HG03571 (cell line): ENCODE measurements around the gene ADAT2.
A peak's percentile ranks its signal among the peaks of the same experiment; 100 is the strongest.
"Not testable (repeated sequence)": the region's sequence is repeated elsewhere in the genome, so short reads cannot be mapped to it uniquely, and the experiment has no call there.

Source experiments
- ATAC-seq: cut with Tn5 transposase; IDR thresholded peaks from one replicate; pipeline ENCODE4 v1.9.1; 2021; ENCODE audit not compliant: unreplicated experiment

The ADAT2 gene

GRCh38 chr6:143450453-143451371 is at the start of gene ADAT2, which contains the start of gene PEX3:
Gene ADAT2 (minus strand): TSS chr6:143450695. CDS start chr6:143450658, 37 bp downstream.
Gene PEX3 (plus strand): TSS chr6:143450805. CDS start chr6:143451043, 238 bp downstream.
- peak; percentile 98 for ATAC-seq

GRCh38 chr6:143498428-143498827 is 47.9 kb upstream of the ADAT2 start:
- ATAC-seq, result no peak

DNA sequence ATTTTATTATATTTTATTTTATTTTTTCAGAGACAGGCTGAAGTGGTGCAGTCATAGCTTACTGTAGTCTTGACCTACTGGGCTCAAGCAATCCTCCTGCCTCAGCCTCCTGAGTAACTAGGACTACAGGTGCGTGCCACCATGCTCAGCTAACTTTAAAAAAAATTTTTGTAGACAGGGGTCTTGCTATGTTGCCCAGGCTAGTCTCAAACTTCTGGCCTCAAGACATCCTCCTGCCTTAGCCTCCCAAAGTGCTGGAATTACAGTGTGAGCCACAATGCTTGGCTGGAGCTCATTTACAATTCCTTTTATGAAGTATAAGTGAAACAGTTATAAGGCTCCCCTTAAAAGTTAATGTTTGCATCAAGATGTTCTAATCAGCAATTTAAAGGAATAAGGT is 46.5 kb upstream of the ADAT2 start:
- ATAC-seq, result no peak

DNA sequence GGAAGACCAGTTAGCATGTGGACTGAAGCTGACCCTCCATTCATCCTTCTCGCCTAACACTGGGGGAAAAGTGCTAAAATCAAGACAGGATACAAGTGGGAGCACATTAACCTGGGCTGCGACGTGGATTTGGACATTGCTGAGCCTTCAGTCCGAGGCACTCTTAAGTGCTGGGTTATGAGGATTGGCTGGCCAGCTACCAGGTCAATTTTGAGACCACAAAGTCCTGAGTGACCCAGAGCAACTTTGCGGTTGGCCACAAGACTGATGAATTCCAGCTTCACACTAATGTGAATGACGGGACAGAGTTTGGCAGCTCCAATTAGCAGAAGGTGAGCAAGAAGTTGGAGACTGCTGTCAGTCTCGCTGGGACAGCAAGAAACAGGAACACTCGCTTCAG is 40.3 kb upstream of the ADAT2 start:
- ATAC-seq, result no peak

- ATAC-seq, result no peak
Measured at GRCh38 chr6:143490244-143490643, 39.7 kb upstream of the ADAT2 start.

DNA sequence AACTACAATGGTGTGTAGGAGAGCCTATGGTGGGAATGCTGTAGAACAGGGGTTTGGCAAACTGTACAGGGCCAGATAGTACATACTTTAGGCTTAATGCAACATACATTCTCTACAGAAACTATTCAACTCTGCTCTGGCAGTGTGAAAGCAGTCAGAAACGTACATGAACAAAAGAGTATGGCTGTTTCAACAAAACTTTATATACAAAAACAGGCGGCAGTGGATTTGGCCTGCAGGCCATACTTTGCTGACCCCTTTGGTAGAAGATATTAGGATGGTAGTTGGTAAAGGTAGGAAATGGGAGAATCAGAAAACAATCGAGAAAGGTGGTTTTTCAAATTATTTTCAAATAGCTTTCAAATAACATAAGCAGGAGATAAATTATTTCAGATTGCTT is 36.3 kb upstream of the ADAT2 start:
- no peak for ATAC-seq

- ATAC-seq, result no peak
Measured at GRCh38 chr6:143485967-143486366, 35.5 kb upstream of the ADAT2 start.

DNA sequence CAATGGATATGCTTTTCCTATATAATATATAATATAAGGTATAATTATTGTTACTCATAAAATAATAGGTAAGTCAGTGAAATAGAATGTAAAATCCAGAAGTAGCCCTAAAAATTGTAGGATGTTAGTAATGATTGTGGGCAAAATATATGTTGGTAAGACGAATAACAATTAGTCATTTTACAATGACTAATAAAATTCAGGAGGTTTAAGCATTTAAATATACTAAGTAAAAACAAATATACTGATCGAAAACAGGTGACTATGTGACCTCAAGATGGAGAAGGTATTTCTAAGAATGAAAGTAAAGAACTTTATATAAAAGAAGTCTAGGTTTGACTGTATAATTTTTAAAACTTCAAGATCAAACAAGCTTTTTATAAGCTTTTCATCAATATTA is 32.1 kb upstream of the ADAT2 start:
- ATAC-seq, result no peak

DNA sequence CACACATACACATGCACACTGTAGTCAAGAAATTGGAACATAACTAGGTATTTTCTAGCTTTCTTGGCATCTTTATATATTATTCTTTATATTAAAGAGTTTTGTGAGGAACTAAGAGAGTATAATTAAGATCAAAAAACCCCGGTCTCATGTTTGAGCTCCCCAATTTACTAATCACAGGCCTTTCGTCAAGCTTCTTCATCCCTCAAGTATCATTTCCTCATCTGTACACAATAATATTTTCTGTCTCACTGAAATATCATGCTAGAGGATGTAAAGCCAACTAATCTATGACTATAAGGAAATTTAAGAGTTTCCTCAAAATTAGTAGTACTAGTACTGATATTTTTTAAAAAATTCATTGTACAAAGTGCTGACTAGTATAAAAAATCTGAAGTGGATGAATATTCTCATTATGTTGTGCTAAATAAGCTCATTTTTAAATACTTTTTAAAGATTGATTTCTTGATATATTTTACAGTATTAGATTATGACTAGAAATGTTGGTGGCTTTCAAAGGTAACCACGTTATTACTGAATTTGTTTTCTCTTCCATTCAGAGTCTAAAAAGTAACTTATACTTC is 28.1 kb upstream of the ADAT2 start:
- ATAC-seq, result no peak

DNA sequence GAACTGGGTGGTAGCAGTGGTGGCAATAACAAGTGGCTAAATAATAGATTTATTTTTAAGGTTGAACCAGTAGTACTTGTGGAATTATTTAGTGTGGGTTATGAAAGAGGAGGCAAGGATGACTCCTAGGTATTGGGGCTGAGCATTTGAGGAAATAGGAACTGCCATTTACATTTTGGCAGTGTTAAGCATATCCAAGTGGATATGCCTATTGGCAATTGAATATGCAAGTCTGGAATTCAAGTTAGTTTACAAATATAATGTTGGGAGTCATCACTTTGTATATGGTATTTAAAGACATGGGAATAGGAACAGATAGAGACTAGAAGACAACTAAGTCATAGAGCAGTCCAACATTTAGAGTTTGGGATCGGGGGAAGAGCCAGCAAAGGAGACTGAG is 26.1 kb upstream of the ADAT2 start:
- no peak for ATAC-seq

DNA sequence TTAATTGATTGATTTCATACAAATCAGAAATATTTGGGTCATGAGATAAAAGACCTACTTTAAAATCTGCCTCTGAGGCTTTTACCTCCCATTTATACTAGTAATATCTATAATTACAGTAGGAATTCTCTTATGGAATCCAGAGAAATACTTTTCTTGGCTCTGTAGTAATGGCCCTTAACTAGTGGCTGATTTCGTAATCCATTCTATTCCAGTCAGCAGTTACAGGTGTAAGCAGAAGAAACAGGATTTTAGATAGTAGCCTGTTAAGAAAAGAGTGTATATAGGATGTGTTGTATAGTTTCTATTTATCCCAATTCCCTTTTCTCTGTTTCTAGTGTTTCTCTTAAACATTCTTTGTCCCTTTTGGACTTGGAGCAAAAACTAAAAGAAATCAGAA is 21.3 kb upstream of the ADAT2 start:
- no peak for ATAC-seq

GRCh38 chr6:143468823-143469222 is 18.3 kb upstream of the ADAT2 start:
- ATAC-seq, result not testable (repeated sequence)

DNA sequence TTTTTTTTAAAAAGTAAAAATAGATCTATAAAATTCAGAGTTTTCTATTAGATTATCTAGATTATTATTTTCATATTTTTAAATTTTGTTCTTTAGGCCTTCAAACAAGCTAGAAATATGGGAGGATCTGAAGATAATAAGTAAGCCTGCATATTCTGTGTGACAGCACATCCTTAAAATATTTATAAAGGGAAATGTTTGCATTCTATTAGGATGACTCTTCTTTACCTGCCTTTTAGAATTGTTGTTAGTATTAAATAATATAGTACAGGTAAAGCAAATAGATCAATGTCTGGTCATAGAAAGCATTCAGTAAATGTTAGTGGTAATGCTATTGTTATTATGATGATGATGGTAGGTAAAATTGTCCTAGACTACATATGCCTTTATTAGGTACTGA is 17.5 kb upstream of the ADAT2 start:
- no peak for ATAC-seq

DNA sequence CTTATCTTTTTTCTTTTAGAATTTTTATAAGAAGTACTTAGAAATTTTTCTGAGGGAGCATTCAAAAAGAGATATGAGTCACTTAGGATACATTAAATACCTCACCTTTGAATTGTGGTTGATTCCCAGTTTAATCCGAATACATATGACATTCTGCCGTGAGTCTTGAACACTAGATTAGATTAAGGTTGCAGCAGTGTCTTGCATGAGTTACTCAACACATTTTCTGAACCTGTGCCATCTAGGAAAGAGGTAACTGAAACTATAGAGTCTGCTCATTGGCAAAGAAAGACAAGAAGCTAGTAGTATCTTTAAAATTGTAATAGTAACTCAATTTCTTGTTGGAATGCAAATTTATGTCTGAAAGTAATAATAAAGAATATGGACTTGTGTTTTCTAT is 15.1 kb upstream of the ADAT2 start:
- ATAC-seq, result no peak

DNA sequence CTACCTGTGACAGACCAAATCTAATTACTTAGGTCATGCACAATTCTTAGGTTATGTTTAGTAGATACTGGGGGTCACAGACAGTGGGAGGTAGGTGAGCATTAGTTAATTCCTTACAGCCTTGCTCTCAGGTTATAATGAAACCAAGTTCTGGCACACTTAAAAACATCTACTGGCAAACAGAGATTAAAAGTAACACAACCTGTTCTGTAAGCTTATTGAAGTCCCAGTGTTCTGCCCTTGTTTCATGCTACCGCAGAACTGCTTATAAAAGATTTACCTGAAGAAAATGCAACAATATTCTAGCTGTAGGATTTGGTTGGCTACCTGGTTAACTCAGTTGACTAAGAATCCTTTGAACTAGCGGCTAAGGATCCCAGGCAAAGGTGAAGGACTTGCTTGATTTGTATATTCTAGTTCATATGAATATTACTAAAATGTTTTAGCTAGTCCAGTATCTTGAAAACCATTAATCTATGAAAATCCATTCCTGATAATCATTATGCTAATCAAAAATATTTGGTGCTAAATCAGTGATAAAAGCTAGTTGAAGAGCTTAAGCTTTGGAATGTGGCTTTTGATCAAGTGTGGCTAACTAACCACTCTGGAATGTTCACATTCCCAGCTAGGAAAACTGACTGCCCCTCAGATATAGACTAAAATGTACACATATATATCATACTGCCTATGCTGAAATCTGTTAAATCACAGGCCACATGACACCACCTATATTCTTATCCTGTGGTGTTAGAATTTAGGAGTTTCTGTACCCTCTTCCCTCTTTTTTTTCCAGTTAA is 7.3 kb upstream of the ADAT2 start:
- no peak for ATAC-seq

DNA sequence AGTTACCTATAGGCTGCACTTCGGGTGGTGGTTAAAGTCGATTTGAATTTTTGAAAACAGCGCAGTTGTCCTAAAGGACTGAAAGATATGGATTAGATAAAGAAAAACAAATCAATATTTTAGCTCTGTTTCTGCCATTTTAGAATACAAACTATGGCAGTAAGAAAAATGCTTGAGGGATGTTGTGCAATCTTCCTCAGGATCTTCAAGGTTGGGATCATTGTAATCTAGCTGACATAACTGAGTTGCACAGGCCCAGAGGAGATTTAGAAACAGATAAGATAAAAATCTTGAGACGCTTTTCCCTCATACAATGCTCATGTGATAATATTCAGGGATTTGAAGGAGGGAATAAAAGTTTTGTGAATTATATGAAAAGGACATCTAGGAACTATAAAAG is 1.0 kb upstream of the ADAT2 start:
- no peak for ATAC-seq

DNA sequence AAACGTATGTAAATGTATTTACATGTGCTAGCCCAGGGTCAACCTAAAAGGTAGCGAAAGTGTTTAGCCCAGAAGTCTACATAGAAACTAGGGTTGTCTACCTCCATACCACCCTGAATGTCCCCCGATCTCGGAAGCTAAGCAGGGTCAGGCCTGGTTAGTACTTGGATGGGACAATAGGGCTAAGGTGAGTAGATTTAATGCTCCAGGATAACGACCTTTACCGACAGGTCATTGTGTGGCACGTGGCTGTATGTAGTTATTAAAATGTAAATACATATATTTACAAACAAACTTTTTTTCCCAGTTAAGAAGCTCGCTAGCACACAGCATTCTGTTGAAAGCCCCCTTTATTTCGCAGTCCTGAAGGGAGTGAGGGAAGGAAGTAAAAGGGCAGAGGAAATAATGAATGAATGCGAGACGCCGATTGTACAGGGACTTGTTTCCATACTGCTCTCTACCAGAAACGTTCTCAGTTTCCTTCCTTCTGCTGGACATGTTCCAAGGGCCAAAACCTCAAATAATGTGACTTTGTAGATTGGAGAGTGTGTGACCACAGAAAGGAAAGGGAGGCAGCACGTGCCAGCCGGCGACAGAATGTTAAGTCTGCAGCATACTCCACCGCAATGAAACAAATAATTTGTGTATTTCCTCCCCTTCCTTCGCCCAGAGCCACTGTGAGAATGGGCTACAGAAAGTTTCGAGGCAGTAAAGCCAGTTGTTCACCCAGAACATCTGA is 612 bp downstream of the ADAT2 start:
- no peak for ATAC-seq

- no peak for ATAC-seq
Measured at GRCh38 chr6:143449082-143449713, 1.3 kb downstream of the ADAT2 start.

DNA sequence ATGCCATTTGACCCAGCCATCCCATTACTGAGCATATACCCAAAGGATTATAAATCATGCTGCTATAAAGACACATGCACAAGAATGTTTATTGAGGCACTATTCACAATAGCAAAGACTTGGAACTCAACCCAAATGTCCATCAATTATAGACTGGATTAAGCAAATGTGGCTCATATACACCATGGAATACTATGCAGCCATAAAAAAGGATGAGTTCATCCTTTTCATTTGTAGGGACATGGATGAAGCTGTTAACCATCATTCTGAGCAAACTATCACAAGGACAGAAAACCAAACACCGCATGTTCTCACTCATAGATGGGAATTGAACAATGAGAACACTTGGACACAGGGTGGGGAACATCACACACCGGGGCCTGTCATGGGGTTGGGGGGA is 2.6 kb downstream of the ADAT2 start:
- ATAC-seq, result not testable (repeated sequence)

GRCh38 chr6:143443096-143443495 is 7.4 kb downstream of the ADAT2 start:
- no peak for ATAC-seq
